ENCODE results near the gene NRG3.

NRG3 gene

GRCh38 chr10:82691211-82691610 lies 816.2 kb downstream of the NRG3 start:
- Histone ChIP-seq H3K27me3 (replicated peaks; ENCODE audit: control insufficient read depth, insufficient read depth, low read length) (no peaks in the 10 kb centered on the region), H3K4me3 (replicated peaks; ENCODE audit: low read depth, low read length) (no peak overlapping the region), H3K36me3 (ENCODE audit: control insufficient read depth, insufficient read depth, low read length) (no peaks in the 10 kb centered on the region)
- no peak for TF ChIP-seq CTCF (IDR thresholded peaks at IDR 0.05; ENCODE audit: insufficient read depth, low read length, poor library complexity, severe bottlenecking)
- no peak for DNase-seq (ENCODE audit: extremely low read depth, insufficient read length)

- no peak for DNase-seq (ENCODE audit: extremely low read depth, insufficient read length)
- Histone ChIP-seq H3K27me3 (replicated peaks; ENCODE audit: control insufficient read depth, insufficient read depth, low read length) (no peaks in the 10 kb centered on the region), H3K36me3 (ENCODE audit: control insufficient read depth, insufficient read depth, low read length) (no peaks in the 10 kb centered on the region), H3K4me3 (replicated peaks; ENCODE audit: low read depth, low read length) (no peak overlapping the region)
- no peak for TF ChIP-seq CTCF (IDR thresholded peaks at IDR 0.05; ENCODE audit: insufficient read depth, low read length, poor library complexity, severe bottlenecking)
Measured at GRCh38 chr10:82692458-82692857, 817.5 kb downstream of the NRG3 start.

- no peak for TF ChIP-seq CTCF (IDR thresholded peaks at IDR 0.05; ENCODE audit: insufficient read depth, low read length, poor library complexity, severe bottlenecking)
- Histone ChIP-seq H3K27me3 (replicated peaks; ENCODE audit: control insufficient read depth, insufficient read depth, low read length) (no peaks in the 10 kb centered on the region), H3K36me3 (ENCODE audit: control insufficient read depth, insufficient read depth, low read length) (no peaks in the 10 kb centered on the region), H3K4me3 (replicated peaks; ENCODE audit: low read depth, low read length) (no peak overlapping the region)
- no peak for DNase-seq (ENCODE audit: extremely low read depth, insufficient read length)
Measured at GRCh38 chr10:82721831-82722230, 846.8 kb downstream of the NRG3 start.

GRCh38 chr10:82722273-82722672 lies 847.3 kb downstream of the NRG3 start:
- no peak for DNase-seq (ENCODE audit: extremely low read depth, insufficient read length)
- Histone ChIP-seq H3K27me3 (replicated peaks; ENCODE audit: control insufficient read depth, insufficient read depth, low read length) (no peaks in the 10 kb centered on the region), H3K4me3 (replicated peaks; ENCODE audit: low read depth, low read length) (no peak overlapping the region), H3K36me3 (ENCODE audit: control insufficient read depth, insufficient read depth, low read length) (no peaks in the 10 kb centered on the region)
- TF ChIP-seq CTCF (IDR thresholded peaks at IDR 0.05; ENCODE audit: insufficient read depth, low read length, poor library complexity, severe bottlenecking) = no peak

GRCh38 chr10:82736305-82736704 lies 861.3 kb downstream of the NRG3 start:
- H3K36me3 ChIP-seq (ENCODE audit: control insufficient read depth, insufficient read depth, low read length) = no peaks in the 10 kb centered on the region
- no peak for DNase-seq (ENCODE audit: extremely low read depth, insufficient read length)
- no peaks in the 10 kb centered on the region for H3K27me3 ChIP-seq (replicated peaks; ENCODE audit: control insufficient read depth, insufficient read depth, low read length)
- H3K4me3 ChIP-seq (replicated peaks; ENCODE audit: low read depth, low read length) = no peak overlapping the region
- TF ChIP-seq CTCF (IDR thresholded peaks at IDR 0.05; ENCODE audit: insufficient read depth, low read length, poor library complexity, severe bottlenecking) = no peak

GRCh38 chr10:82737549-82737948 lies 862.6 kb downstream of the NRG3 start:
- Histone ChIP-seq H3K4me3 (replicated peaks; ENCODE audit: low read depth, low read length) (no peak overlapping the region), H3K27me3 (replicated peaks; ENCODE audit: control insufficient read depth, insufficient read depth, low read length) (no peaks in the 10 kb centered on the region), H3K36me3 (ENCODE audit: control insufficient read depth, insufficient read depth, low read length) (no peaks in the 10 kb centered on the region)
- TF ChIP-seq CTCF (IDR thresholded peaks at IDR 0.05; ENCODE audit: insufficient read depth, low read length, poor library complexity, severe bottlenecking) = no peak
- DNase-seq (ENCODE audit: extremely low read depth, insufficient read length) = no peak
